GM18511 (cell line): ENCODE results near the gene TFDP2.
A peak's percentile ranks its signal among the peaks of the same experiment; 100 is the strongest.
"Not testable (repeated sequence)": the region's sequence is repeated elsewhere in the genome, so short reads cannot be mapped to it uniquely, and the experiment has no call there.

Experiments
- ATAC-seq: cut with Tn5 transposase; IDR thresholded peaks from one replicate; pipeline ENCODE4 v1.9.1; 2021; ENCODE audit warnings: mild to moderate bottlenecking, moderate library complexity; ENCODE audit not compliant: unreplicated experiment

TFDP2 gene

GRCh38 chr3:141934354-141934753 is 215.0 kb downstream of the TFDP2 start:
- no peak for ATAC-seq

GRCh38 chr3:141933421-141934300 is 215.7 kb downstream of the TFDP2 start:
- ATAC-seq = no peak

DNA sequence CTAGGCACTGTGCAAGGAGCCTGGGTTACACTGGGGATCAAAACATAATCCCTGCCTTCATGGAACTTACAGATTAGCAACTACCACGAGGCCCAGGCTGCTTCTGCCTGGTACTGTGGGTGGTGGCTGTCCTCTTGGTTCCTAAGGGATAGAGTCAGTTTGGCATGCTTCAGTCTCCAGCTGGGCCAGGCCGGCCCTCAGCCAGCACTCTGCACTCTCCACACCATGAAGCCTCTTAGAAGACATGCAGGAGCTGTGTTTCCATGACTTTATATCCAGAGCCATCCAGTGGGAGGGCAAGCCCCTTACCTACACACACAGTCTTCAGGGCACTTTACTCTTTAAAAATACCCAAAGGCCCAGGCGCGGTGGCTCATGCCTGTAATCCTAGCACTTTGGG is 218.5 kb downstream of the TFDP2 start:
- ATAC-seq = no peak

- ATAC-seq = no peak
These were observed 219.9 kb downstream of the TFDP2 start for GRCh38 chr3:141929341-141929995.

DNA sequence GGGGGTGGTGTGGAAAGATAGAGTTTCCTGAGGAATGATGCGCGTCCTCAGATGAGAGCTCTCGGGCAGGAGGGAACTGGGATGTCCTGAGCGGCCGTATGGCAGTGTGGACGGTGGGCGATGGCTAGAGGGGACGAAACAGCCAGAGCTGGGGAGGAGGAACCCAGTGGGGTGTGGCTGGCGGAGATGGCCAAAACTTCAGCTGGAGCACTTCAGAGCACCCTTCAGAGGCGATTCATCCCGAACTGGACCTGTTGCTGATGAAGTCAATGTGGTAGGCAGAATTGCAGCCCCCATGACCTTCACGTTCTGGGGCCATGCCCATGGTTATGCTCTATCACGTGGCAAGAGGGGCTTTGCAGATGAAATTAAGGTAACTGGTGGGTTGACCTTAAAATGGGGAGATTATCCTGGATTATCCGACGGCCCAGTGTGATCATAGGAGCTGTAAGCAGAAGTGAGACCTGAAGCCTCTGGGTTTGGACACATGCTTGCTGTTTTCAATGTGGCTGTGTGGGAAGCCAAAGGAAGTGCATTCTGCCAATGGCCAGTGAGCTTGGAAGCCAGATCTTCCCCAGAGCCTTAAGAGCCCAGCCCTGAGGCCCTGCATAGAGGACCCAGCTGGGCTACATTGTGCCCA is 220.6 kb downstream of the TFDP2 start:
- no peak for ATAC-seq

DNA sequence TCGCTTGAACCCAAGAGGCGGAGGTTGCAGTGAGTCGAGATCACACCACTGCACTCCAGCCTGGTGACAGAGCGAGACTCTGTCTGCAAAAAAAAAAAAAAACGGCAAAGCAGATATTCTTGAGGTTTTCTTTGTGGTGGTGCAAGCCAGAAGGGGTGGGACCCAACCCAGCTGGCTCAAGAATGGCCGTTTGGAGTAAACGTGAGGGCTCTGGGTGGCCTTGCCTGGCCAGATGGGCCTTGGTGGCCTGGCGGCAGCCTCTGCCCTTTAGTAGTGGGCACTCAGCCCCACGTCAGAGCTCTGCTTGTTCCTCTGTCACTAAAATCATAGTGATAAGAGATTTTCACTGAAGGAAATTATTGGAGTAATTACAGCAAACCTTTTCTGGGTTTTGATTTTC is 222.4 kb downstream of the TFDP2 start:
- no peak for ATAC-seq

GRCh38 chr3:141925677-141926076 is 223.7 kb downstream of the TFDP2 start:
- not testable (repeated sequence) for ATAC-seq

DNA sequence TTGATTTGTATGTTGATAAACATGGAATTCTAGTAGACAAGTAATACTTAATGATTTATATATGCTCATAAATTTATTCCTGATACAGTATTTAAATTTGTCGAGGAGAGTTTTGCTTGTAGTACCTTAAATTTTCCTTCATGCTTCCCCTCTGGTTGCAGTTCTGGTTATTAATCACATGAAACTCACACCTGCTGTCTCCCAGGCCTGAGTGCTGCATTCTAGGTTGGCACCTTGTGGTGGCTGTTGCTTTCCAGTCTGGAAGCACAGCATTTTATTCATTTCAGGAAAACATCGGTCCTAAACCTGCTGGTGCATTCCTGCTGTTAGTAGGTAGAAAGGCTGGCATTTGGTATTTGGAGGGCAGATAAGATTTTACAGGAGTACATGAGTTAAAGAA is 228.0 kb downstream of the TFDP2 start:
- ATAC-seq = no peak

- ATAC-seq = no peak
These were observed 228.6 kb downstream of the TFDP2 start for GRCh38 chr3:141920701-141921100.

GRCh38 chr3:141915766-141916165 is 233.6 kb downstream of the TFDP2 start:
- ATAC-seq = no peak

DNA sequence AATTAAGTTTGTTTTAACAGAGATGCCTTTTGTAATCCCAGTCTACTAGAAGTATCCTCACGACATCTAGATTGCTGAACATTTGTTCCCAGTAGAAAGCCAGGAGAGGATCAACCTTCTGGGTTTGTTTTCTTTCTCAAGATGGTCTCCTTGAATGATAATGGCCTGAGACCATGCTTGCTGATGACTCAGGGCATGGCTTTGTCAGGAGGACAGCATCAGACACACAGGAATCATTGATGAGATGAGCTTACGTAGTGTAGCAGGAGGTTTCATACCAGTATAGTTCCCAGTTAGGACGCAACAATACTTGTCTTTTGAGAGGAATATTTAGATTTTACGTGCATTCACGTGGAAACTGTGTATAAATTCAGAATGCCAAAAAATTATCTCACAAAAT is 234.3 kb downstream of the TFDP2 start:
- ATAC-seq = no peak

DNA sequence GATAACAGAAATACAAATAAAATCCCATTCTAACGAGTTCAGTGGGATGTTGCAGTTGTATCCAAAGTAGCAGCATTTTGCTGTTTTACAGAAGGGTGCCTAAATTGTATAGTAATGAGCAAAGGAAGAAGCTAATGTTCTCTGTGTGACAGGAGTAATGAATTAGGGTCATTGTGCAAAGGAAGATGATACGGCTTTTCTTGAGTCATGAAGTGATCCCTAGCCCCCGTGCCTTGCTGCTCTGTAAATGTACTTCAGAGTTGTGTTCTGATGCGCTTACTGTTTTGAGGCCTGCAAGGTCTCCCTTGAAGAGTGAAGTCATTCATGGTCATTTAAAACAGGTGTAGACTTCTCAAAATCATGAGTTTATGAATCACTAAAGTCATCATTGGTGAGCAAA is 235.0 kb downstream of the TFDP2 start:
- no peak for ATAC-seq

DNA sequence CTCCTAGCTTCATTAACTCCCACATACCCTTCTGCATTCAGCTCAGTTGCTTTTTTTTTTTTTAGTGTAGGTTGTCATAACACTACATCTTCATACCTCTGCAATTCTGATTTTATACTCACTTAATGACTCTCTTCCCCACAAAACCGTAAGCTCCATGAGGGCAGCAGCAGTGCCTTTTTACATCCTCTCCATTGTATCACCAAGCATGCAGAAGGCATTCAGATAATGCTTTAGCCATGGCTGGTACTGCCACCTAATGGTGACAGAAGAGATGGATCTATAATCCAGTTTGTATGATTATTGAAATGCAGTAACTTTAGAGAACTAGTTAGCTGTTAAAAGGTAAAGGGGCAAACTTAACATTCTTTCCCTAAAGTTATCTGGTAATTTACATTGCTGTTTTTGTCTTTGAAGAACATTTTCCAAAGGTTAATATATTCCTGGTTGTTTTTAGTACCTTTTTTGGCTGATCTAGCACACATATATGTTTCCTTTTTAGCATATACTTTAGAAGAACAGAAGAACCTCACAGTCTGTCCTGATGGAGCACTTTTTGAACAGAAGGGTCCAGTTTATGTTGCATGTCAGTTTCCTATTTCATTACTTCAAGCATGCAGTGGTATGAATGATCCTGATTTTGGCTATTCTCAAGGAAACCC is 236.1 kb downstream of the TFDP2 start:
- ATAC-seq = peak; percentile 65

- ATAC-seq = not testable (repeated sequence)
These were observed 239.4 kb downstream of the TFDP2 start for GRCh38 chr3:141909986-141910385.

GRCh38 chr3:141909408-141909807 is 239.9 kb downstream of the TFDP2 start:
- no peak for ATAC-seq

GRCh38 chr3:141905129-141905528 is 244.2 kb downstream of the TFDP2 start:
- ATAC-seq = no peak

GRCh38 chr3:141904203-141904602 is 245.1 kb downstream of the TFDP2 start:
- ATAC-seq = no peak

- ATAC-seq = no peak
These were observed 247.4 kb downstream of the TFDP2 start for GRCh38 chr3:141901914-141902313.

DNA sequence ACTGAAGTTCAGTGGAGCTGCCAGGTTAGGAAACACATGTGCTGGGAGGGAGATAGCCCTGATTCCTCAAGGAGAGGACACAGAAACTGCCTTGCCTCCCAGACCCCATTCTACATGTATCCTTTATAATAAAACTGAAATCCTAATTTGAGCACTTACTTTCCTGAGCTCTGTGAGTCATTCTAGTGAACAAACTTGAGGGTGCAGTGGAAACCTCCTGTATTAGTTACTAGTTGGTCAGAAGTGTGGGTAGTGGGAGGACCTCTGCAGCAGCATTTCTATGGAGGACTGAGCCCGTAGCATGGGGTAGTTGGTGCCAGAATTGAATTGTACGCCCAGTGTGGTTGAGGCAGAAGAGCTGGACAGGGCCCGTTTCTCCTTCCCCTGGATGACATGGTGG is 249.0 kb downstream of the TFDP2 start:
- ATAC-seq = no peak

GRCh38 chr3:141898908-141899307 is 250.4 kb downstream of the TFDP2 start:
- no peak for ATAC-seq

DNA sequence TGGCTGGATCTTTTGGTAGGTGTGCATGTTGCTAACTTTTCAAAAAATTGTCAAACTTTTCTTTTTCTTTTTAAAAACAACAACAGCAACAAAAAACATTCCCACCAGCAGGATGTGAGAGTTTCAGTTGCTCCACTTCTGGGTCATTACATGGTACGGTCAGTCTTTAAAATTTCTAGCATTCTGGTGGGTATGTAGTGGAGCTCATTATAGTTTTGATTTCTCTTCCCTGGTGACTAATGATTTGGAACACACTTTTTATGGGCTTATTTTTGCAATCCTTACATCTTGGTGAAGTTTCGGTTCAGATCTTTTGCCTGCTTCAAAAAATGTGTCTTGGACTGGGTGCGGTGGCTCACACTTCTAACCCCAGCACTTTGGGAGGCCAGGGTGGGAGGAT is 253.6 kb downstream of the TFDP2 start:
- no peak for ATAC-seq
